ENCODE results near the gene MBD3L2. TPM values are rescaled to one million over a fixed set of nuclear protein-coding genes. Genes with fewer than 3 reads are reported as not detected.

MBD3L2 gene
- total and polyA plus RNA-seq, 9 of the 15 experiments (the other 6 are each of a cell fraction or from before 2014, with no cell fraction given), result not detected

- TF ChIP-seq NR2F6 (CRISPR knock-in tag; IDR thresholded peaks at IDR 0.05) (no peak), ZFP30 (CRISPR knock-in tag; IDR thresholded peaks at IDR 0.05; ENCODE audit: borderline replicate concordance) (no peak), ZNF316 (IDR thresholded peaks at IDR 0.05) (no peak), KLF13 (tag; IDR thresholded peaks at IDR 0.05; ENCODE audit: borderline replicate concordance, low read depth) (no peak), TFAM (CRISPR knock-in tag; conservative IDR thresholded peaks at IDR 0.05) (no peak), THAP7 (CRISPR knock-in tag; IDR thresholded peaks at IDR 0.05) (no peak), ETS1 (conservative IDR thresholded peaks at IDR 0.05; ENCODE audit: control insufficient read depth, low read depth, low read length) (peak; percentile 74; the same call in 1 of the 2 replicates), HCFC1 (IDR thresholded peaks at IDR 0.05; ENCODE audit: low read depth, low read length) (peak; percentile 58; the same call in 1 of the 2 replicates), MAZ (CRISPR knock-in tag; conservative IDR thresholded peaks at IDR 0.05 in 1 of 2, IDR thresholded peaks at IDR 0.05 in 1 of 2) (peak; percentile 51 to 59), NRF1 (conservative IDR thresholded peaks at IDR 0.05 in 1 of 2, IDR thresholded peaks at IDR 0.05 in 1 of 2) (peak; percentile 53 to 60), ZFP1 (CRISPR knock-in tag; IDR thresholded peaks at IDR 0.05) (no peak), GTF2E2 (tag; IDR thresholded peaks at IDR 0.05) (no peak), MYC (IDR thresholded peaks at IDR 0.05; ENCODE audit: low read depth, low read length) (peak; percentile 90), MYC (CRISPR knock-in tag; IDR thresholded peaks at IDR 0.05; ENCODE audit: borderline replicate concordance, low read depth) (no peak), SMAD3 (CRISPR knock-in tag; conservative IDR thresholded peaks at IDR 0.05) (no peak), KLF6 (CRISPR knock-in tag; IDR thresholded peaks at IDR 0.05; ENCODE audit: borderline replicate concordance) (no peak), TOE1 (IDR thresholded peaks at IDR 0.05; ENCODE audit: borderline replicate concordance) (peak; percentile 25; the same call in 1 of the 2 replicates), TOE1 (CRISPR knock-in tag; IDR thresholded peaks at IDR 0.05; ENCODE audit: borderline replicate concordance, low read depth) (no peak), TRIM24 (IDR thresholded peaks at IDR 0.05) (peak in 1 of 2 experiments; percentile 79; a peak in 2 of 4 replicates)
- TF ChIP-seq, protein P1, sequence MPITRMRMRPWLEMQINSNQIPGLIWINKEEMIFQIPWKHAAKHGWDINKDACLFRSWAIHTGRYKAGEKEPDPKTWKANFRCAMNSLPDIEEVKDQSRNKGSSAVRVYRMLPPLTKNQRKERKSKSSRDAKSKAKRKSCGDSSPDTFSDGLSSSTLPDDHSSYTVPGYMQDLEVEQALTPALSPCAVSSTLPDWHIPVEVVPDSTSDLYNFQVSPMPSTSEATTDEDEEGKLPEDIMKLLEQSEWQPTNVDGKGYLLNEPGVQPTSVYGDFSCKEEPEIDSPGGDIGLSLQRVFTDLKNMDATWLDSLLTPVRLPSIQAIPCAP (CRISPR knock-in tag; IDR thresholded peaks at IDR 0.05; ENCODE audit: borderline replicate concordance), result no peak
- TF ChIP-seq, protein P2, sequence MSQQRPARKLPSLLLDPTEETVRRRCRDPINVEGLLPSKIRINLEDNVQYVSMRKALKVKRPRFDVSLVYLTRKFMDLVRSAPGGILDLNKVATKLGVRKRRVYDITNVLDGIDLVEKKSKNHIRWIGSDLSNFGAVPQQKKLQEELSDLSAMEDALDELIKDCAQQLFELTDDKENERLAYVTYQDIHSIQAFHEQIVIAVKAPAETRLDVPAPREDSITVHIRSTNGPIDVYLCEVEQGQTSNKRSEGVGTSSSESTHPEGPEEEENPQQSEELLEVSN (IDR thresholded peaks at IDR 0.05; ENCODE audit: borderline replicate concordance in 1 of 2, extremely low read depth in 1 of 2, insufficient read depth in 1 of 2, insufficient read length in 1 of 2, low read depth in 1 of 2, low read length in 1 of 2, poor library complexity in 1 of 2, severe bottlenecking in 1 of 2), result peak in 1 of 2 experiments; percentile 31
- TF ChIP-seq, protein P3, sequence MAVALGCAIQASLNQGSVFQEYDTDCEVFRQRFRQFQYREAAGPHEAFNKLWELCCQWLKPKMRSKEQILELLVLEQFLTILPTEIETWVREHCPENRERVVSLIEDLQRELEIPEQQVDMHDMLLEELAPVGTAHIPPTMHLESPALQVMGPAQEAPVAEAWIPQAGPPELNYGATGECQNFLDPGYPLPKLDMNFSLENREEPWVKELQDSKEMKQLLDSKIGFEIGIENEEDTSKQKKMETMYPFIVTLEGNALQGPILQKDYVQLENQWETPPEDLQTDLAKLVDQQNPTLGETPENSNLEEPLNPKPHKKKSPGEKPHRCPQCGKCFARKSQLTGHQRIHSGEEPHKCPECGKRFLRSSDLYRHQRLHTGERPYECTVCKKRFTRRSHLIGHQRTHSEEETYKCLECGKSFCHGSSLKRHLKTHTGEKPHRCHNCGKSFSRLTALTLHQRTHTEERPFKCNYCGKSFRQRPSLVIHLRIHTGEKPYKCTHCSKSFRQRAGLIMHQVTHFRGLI (CRISPR knock-in tag; IDR thresholded peaks at IDR 0.05), result no peak
Observed at GRCh38 chr19:7069042-7069903, 20.2 kb downstream of the MBD3L2 start, which contains the start of gene ZNF557 (continued).
